GM21526 (cell line): ENCODE measurements around the gene GABARAPL2.
"Not testable (repeated sequence)": the region's sequence is repeated elsewhere in the genome, so short reads cannot be mapped to it uniquely, and the experiment has no call there.

ENCODE experiments used
- ATAC-seq: cut with Tn5 transposase; IDR thresholded peaks from one replicate; pipeline ENCODE4 v1.9.1; 2021; ENCODE audit warnings: moderate library complexity; ENCODE audit not compliant: unreplicated experiment, low FRiP score

The GABARAPL2 gene

GRCh38 chr16:75589306-75589705 lies 23.1 kb downstream of the GABARAPL2 start:
- no peak for ATAC-seq

DNA sequence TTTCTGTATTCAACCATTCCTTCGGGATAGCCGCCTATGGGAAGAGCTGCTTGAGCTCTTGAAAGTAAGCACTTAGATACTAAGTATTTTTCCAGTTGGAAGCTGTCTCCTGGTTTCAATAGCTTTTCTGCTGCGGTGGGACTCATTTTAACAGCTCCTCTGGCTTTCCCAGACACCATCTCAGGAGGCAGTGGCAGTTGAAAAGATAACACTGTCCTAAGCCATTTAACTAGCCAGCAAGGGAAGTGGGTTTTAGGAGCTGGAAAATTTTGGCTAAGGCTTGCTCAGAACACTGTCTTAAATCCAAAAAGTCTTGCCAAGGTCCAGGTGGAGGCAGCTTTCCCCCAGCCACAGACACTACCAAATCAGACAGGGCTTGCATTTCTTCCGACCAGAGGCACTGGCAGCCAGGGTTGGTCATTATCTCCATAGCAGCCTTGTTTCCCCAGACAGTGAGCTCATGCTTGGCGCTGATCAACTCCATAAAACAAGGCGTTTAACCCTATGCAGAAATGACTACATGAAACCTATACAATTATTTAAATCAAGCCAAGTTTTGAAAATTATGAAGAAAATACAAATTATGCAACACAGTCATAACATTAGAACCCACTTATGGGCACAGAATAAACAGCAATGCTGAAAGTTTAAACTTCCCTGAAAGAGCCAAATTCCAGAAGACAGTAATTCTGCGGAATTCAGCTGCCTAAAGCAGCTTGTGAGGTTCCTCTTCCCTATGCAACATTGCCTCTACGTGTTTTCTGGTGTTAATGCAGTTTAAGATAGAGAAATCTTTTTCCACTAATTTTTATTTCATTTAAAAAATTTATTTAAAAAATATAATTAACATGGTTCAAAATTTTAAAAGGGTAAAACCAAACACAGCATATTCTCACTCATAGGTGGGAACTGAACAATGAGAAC lies 25.0 kb downstream of the GABARAPL2 start:
- ATAC-seq, result no peak

GRCh38 chr16:75591927-75592326 lies 25.7 kb downstream of the GABARAPL2 start:
- ATAC-seq, result not testable (repeated sequence)

DNA sequence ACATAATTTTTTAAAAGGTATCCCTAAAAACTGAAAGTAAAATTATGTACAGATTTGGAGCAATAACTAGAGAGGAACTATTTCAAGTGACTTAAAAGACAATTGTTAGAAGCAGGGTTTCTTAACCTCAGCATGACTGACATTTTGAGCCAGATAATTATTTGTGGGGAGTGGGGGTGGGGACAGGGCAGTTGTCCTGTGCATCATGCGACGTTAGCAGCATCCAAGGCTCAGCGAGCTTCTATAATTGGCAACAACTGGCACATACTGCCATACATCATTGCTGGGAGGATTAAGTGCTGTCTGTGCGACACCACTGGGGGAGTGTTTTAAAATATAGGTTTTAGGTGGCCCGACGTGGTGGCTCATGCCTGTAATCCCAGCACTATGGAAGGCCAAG lies 27.1 kb downstream of the GABARAPL2 start:
- ATAC-seq, result no peak

- no peak for ATAC-seq
Measured at GRCh38 chr16:75593825-75594820, 27.9 kb downstream of the GABARAPL2 start.

- ATAC-seq, result no peak
Measured at GRCh38 chr16:75599452-75600277, 33.5 kb downstream of the GABARAPL2 start.

GRCh38 chr16:75603241-75603640 lies 37.1 kb downstream of the GABARAPL2 start:
- no peak for ATAC-seq

DNA sequence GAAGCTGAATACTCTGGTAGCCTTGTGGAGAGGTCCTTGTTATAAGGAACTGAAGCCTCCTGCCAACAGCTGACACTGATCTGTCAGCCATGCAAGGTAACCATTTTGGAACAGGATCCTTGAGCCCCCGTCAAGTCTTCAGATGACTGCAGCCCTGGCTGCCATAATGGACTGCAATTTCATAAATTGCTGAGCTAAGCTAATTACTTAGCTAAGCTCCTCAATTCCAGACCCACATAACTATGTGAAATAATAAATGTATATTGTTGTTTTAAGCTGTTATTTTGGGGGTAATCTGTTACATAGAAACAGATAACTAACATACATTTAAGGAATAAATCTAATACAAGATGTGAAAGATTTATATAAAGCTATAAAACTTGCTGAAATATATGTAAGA lies 40.3 kb downstream of the GABARAPL2 start:
- no peak for ATAC-seq

DNA sequence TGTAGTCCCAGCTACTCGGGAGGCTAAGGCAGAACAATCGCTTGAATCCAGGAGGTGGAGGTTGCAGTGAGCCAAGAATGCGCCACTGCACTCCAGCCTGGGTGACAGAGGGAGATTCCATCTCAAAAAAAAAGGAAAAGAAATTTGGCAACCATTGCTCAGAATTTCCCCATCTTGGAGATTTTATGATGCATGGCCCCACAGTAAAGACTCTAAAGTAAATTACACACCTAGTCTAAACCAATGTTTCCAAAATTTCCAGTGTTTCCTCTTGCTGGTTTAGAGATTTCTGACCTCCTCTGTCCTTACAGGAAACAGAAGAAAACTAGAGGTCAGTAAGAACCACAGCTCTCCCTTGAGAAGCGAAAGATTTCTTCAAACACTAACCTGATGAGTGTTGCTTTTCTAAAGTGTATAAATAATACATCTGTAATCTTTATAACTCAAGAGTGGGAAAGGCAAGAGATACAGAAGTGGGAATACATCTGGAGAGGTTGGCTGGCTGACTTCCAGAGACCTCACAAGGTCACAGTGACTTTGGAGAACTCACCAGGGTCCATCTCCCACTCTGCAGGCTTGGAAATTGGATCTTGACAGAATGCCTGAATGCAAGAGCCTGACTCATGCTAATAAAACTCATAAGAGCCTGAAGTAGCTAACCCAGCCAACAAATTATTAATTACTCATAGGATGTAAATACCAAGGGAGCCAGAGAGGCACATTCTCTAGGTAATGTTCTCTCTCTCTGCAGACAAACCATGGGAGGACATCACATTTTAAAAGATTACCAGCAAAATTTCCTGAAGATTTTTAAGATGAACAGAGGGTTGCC lies 48.1 kb downstream of the GABARAPL2 start:
- ATAC-seq, result no peak

GRCh38 chr16:75615619-75616018 lies 49.4 kb downstream of the GABARAPL2 start:
- ATAC-seq, result no peak

GRCh38 chr16:75616521-75617010 lies 50.4 kb downstream of the GABARAPL2 start:
- ATAC-seq, result no peak

- no peak for ATAC-seq
Measured at GRCh38 chr16:75617121-75617520, 50.9 kb downstream of the GABARAPL2 start.

GRCh38 chr16:75618780-75619179 lies 52.6 kb downstream of the GABARAPL2 start:
- no peak for ATAC-seq

GRCh38 chr16:75620326-75621169 lies 54.4 kb downstream of the GABARAPL2 start:
- ATAC-seq, result no peak

DNA sequence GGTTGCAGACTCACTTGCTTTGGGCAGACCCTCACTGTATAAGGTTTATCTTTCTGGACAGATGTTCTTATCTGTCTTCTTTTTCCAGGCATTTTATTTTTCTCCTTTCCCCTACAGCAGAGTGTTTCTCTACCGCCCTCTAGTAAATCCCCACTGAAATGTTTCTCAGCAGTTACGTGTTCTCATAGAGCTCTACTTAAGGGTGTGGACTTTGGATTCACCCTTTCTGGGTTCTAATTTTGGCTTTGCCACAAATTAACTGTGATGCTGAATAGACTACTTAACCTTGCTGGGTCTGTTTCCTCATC lies 54.9 kb downstream of the GABARAPL2 start:
- no peak for ATAC-seq

- ATAC-seq, result peak; percentile 86
Measured at GRCh38 chr16:75622761-75623605, 56.8 kb downstream of the GABARAPL2 start, which contains the start of gene ADAT1. Gene ADAT1, minus strand, starts transcription at chr16:75623281. Its CDS starts 2,482 bp downstream, at chr16:75620799.

DNA sequence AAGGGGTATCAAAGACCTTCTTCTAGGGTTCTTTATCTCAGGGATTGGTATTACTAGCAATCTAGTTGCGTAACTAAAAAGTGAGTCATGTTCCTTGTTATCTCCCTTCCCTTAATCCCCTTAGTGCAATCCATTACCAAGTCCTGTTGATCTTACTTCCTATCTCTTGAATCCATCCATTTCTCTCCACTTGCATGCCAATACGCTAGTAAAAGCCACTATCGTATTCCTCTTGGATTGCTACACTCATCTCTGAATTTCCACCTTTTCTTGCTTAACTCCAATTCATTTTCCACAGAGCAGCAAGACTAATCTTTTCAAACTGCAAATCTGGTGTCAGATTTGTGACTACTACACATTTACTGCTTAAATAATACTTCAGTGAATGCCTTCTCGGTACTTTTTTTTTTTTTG lies 58.7 kb downstream of the GABARAPL2 start:
- ATAC-seq, result no peak
